Dendritic cell treated with granulocyte-macrophage colony-stimulating factor and Interleukin-4, amounts not matched to agents 40 ng/mL and 50 ng/mL, for 4 days (primary cell): Measurements from ENCODE around the gene LPCAT2.

ENCODE experiments used
- H3K27ac Mint-ChIP-seq: one replicate; pipeline ENCODE4 v1.8.0; 2022; ENCODE audit warnings: mild to moderate bottlenecking, mixed read lengths
- H3K27me3 Mint-ChIP-seq: one replicate; pipeline ENCODE4 v1.8.0; 2022; ENCODE audit warnings: mild to moderate bottlenecking, mixed read lengths
- H3K36me3 Mint-ChIP-seq: one replicate; pipeline ENCODE4 v1.8.0; 2022; ENCODE audit warnings: low read depth, mixed read lengths
- H3K4me1 Mint-ChIP-seq: one replicate; pipeline ENCODE4 v1.8.0; 2022; ENCODE audit warnings: low read depth, mixed read lengths
- H3K4me3 Mint-ChIP-seq: one replicate; pipeline ENCODE4 v1.8.0; 2022; ENCODE audit warnings: mild to moderate bottlenecking, moderate library complexity, mixed read lengths
- H3K9me3 Mint-ChIP-seq: one replicate; pipeline ENCODE4 v1.8.0; 2022; ENCODE audit warnings: mixed read lengths
- intact Hi-C: fragments of 100-400 bp; cut with micrococcal nuclease; formaldehyde crosslinking; loops from one replicate; pipeline ENCODE4 v1.15.0; 2022

The LPCAT2 gene

DNA sequence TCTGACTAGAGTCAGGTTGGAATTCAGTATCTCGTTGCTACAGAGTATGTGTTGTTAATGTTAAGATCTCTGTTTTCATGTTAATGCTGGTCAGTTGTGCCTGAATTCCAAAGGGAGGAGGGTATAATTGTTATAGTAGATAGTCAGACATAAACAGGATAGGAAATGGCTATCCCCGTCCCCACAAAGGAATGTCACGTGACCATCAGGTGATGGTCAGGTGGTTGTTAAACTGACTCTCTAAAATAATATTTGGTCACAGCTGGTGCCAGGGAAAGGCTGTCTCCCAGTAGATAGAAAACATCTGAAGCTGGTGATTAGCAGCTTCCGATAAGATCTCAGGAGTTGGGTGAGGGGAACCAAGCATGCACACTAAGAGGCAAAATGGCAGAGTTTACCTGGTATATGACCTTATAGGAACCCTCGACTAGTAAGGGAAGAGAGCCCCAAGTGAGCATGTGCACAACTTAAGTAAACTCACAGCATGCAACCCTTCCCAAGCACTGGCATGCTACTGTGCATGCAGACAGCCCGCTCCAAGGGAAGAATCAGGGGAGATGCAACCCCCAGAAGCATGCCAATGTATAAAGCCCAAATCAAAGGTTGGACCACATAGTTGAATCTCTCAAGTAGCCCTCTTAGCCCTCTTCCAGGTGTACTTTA, 119.6 kb downstream of the LPCAT2 start:
- no peak overlapping the region for H3K4me3 Mint-ChIP-seq
- intact Hi-C loops, result no loop called here
- no peaks in the 10 kb centered on the region for H3K4me1 Mint-ChIP-seq
- H3K9me3 Mint-ChIP-seq, result no peaks in the 10 kb centered on the region
- H3K27me3 Mint-ChIP-seq, result no peaks in the 10 kb centered on the region
- H3K27ac Mint-ChIP-seq, result no peak overlapping the region
- H3K36me3 Mint-ChIP-seq, result no peaks in the 10 kb centered on the region

GRCh38 chr16:55630774-55631173, 121.9 kb downstream of the LPCAT2 start:
- no peak overlapping the region for H3K27ac Mint-ChIP-seq
- intact Hi-C loops, result no loop called here
- no peaks in the 10 kb centered on the region for H3K27me3 Mint-ChIP-seq
- no peak overlapping the region for H3K4me3 Mint-ChIP-seq
- H3K4me1 Mint-ChIP-seq, result peaks cover 7% of the 10 kb centered on the region
- H3K9me3 Mint-ChIP-seq, result no peaks in the 10 kb centered on the region
- no peaks in the 10 kb centered on the region for H3K36me3 Mint-ChIP-seq

GRCh38 chr16:55632259-55632658, 123.4 kb downstream of the LPCAT2 start:
- Mint-ChIP-seq H3K4me3 (no peak overlapping the region), H3K36me3 (no peaks in the 10 kb centered on the region), H3K27ac (no peak overlapping the region)

GRCh38 chr16:55634193-55634592, 125.3 kb downstream of the LPCAT2 start:
- H3K27me3 Mint-ChIP-seq, result peaks cover 6% of the 10 kb centered on the region

More at GRCh38 chr16:55632259-55632658, 123.4 kb downstream of the LPCAT2 start:
- intact Hi-C loops, result no loop called here
- peaks cover 3% of the 10 kb centered on the region for H3K27me3 Mint-ChIP-seq
- peaks cover 7% of the 10 kb centered on the region for H3K4me1 Mint-ChIP-seq
- H3K9me3 Mint-ChIP-seq, result no peaks in the 10 kb centered on the region

More at GRCh38 chr16:55634193-55634592, 125.3 kb downstream of the LPCAT2 start:
- Mint-ChIP-seq H3K27ac (no peak overlapping the region), H3K36me3 (no peaks in the 10 kb centered on the region), H3K4me3 (no peak overlapping the region), H3K9me3 (no peaks in the 10 kb centered on the region), H3K4me1 (peaks cover 7% of the 10 kb centered on the region)
- intact Hi-C loops, result no loop called here
